NCI-H1417 (cell line): ENCODE results near the gene TICAM1.
"Not testable (repeated sequence)": the region's sequence is repeated elsewhere in the genome, so short reads cannot be mapped to it uniquely, and the experiment has no call there.

ENCODE experiments used
- DNase-seq, 3 experiments: peaks; one replicate each; lab custom pipeline; 2025; lab: John Stamatoyannopoulos, UW

The TICAM1 gene

DNA sequence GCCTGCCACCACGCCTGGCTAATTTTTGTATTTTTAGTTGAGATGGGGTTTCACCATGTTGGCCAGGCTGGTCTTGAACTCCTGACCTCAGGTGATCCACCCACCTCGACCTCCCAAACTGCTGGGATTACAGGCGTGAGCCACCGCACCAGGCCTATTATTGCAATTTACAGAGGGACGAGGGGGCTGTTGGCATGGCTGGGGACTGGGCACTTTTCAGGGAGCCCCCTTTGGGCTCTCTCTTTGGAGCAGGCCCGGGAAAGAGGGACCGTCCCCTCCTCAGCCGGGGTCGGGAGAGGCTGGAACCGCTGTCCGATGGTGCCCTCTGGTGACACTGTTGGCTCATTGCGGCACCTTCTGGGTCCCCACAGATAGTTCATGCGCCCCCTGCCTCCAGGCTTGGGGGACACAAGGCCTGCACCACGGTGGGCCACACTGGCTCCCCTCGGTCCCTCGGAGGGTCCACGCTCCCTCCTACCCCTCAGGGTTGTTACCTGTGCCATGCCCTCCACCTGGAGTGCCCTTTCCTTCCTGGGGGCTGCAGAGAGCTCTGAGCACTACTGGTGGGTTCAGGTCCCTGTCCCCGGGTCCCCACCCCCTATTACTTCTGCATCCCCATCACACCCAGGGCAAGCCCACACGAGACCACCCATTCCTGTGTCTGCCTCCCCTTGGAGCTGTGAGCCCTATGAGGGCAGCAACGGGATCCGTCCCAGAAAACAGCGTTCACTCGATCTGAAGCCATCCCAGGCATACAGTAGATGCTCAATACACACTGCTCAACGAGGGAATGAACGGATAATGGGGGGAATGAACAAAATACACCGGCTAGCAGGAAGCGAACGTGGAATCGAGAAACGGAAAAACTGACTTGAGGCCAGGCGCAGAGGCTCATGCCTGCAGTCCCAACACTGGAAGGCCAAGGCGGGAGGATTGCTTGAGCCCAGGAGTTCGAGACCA is 27.5 kb downstream of the TICAM1 start:
- DNase-seq: peak; percentile 45 to 80 (median 55)

DNA sequence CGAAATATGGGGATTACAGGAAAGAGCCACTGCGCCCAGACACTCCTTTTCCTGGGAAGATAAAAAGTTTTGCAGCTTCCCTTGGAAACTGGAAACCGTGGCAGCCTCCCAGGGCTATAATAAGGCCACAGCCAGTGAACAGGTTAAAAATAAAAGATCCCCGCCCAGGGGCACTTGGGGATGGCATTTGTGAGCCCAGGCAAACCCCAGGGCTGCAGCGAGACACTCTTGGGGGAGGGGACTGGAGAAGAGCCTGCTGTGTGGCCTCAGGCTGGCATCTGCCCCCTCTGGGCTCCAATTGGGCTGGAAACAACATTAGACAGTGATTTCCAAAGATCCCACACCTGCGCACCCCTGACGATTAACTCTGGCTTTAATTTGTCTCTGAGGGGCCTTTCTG is 28.8 kb downstream of the TICAM1 start:
- no peak for DNase-seq

DNA sequence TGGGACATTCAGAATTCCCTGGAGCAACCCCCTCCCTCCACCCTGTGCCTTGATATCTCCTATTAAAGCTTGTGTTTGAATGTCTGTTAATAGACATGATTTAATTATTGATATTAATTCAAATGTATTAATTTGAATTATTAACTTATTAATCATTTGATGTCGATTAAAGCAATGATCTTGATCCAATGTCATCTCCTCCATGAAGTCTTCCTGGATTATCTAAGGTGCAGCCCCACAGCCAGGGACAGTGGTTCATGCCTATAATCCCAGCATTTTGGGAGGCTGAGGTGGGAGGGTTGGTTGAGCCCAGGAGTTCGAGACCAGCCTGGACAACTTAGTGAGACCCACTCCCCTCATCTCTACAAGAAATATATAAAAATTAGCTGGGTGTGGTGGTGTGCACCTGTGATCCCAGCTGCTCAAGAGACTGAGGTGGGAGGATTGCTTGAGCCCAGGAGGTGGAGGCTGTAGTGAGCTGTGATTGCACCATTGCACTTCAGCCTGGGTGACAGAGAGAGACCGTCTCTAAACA is 30.4 kb downstream of the TICAM1 start:
- DNase-seq: no peak

DNA sequence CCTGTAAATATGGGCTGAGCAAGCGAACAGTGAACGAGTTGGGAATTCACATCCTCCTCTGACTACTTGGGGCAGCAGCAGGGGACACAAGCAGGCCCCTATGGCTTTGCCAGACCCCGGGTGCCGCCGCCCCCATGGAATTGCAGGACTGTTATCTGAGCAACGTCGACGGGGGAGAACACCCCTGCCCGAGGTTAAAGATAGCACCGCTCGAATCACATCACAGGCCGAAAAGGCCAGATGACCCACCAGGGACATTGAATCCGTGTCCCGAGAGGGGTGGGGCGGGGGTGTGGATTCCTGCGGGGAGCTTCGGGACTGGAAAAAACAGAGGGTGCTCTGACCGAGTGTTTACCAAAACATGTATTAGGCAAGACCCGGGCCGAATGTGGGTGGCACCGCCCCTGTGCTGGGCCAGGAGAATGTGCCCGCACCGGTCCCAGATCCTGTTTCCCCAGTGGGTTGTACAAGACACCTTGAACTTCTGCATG is 30.9 kb downstream of the TICAM1 start:
- DNase-seq: no peak

DNA sequence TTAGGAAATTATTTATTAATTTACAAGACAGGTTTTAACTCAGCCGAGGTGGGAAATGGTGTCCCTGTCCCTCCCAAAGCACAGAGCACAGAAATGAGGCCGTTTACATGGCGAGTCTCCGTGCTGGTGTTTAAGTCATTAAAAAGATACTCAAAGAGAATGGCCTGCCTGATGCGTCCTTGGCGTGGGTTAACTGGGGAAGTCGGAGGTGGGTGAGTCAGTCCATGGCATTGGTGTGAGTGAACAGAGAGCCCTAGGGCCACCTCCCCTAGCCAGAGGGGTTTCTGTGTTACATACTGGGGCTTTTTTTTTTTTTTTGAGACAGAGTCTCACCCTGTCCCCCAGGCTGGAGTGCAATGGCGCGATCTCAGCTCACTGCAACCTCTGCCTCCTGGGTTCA is 36.1 kb downstream of the TICAM1 start:
- no peak for DNase-seq

- no peak for DNase-seq
Observed at GRCh38 chr19:4794971-4795370, 36.5 kb downstream of the TICAM1 start.

GRCh38 chr19:4793278-4793677 is 38.2 kb downstream of the TICAM1 start:
- DNase-seq: not testable (repeated sequence)

DNA sequence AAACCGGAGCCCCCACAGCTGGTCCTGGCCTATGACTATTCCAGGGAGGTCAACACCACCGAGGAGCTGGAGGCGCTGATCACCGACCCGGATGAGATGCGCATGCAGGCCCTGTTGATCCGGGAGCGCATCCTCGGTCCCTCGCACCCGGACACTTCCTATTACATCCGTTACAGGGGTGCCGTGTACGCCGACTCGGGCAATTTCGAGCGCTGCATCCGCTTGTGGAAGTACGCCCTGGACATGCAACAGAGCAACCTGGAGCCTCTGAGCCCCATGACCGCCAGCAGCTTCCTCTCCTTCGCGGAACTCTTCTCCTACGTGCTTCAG is 38.7 kb downstream of the TICAM1 start:
- not testable (repeated sequence) for DNase-seq

DNA sequence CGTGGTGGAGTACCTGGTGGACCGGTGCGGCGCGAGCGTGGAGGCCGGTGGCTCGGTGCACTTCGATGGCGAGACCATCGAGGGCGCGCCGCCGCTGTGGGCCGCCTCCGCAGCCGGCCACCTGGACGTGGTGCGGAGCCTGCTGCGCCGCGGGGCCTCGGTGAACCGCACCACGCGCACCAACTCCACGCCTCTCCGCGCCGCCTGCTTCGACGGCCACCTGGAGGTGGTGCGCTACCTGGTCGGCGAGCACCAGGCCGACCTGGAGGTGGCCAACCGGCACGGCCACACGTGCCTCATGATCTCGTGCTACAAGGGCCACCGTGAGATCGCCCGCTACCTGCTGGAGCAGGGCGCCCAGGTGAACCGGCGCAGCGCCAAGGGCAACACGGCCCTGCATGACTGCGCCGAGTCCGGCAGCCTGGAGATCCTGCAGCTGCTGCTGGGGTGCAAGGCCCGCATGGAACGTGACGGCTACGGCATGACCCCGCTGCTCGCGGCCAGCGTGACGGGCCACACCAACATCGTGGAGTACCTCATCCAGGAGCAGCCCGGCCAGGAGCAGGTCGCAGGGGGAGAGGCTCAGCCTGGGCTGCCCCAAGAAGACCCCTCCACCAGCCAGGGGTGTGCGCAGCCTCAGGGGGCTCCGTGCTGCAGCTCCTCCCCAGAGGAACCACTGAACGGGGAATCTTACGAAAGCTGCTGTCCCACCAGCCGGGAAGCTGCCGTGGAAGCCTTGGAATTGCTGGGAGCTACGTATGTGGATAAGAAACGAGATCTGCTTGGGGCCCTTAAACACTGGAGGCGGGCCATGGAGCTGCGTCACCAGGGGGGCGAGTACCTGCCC is 39.3 kb downstream of the TICAM1 start:
- DNase-seq: not testable (repeated sequence)

GRCh38 chr19:4791183-4792018 is 40.1 kb downstream of the TICAM1 start, which contains the start of gene FEM1A:
Gene FEM1A, plus strand, starts transcription at chr19:4791734. Its CDS starts 121 bp downstream, at chr19:4791855.
- DNase-seq: peak; percentile 100

DNA sequence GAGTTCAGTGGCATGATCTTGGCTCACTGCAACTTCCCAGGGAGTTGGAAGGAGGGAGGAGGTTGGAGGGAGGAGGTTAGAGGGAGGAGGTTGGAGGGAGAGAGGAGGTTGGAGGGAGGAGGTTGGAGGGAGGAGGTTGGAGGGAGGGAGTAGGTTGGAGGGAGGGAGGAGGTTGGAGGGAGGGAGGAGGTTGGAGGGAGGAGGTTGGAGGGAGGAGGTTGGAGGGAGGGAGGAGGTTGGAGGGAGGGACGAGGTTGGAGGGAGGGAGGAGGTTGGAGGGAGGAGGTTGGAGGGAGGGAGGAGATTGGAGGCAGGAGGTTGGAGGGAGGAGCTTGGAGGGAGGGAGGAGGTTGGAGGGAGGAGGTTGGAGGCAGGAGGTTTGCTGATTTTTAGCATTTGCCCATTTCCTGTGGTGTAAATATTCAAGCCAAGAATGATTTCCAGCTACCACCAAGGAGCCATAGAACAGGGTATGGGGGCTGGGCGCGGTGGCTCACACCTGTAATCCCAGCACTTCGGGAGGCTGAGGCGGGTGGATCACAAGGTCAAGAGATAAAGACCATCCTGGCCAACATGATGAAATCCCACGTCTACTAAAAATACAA is 45.0 kb downstream of the TICAM1 start:
- DNase-seq: not testable (repeated sequence)

DNA sequence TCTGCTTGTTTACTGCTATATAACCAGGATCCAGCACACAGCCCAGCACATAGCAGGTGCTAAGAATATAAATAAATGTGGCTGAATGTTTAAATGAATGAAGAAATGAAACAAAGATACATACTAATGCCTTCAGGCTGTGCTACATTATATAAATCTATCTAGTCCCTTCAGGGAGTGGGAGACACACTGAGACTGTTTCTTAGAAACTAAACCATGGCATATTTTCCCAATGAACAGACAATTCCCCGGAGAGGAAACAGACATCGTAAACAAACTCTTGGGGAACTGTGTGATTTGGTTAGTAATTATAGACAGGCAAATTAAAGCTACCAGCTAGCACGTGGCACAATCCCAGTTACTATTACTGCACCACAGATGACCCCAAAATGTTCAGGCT is 49.7 kb downstream of the TICAM1 start:
- DNase-seq: peak in 2 of 3 experiments; percentile 21 to 69

DNA sequence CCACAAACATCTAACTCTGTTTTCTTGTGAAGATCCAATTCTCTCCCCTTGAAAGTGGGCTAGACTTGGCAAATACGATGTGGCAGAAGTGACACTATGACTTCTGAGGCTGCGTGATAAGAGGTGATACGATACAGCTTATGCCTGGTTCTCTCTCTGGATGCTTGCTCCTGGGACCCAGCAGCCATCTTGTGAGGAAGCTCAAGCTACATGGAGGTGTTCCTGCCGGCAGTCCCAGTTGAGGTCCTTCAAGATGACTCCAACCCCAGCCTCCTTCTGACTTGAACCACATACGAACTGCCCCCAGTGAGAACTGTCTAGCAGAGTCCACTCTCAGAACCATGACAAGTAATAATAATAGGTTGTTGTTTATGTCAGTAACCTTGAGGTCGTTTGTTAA is 50.7 kb downstream of the TICAM1 start:
- no peak for DNase-seq

DNA sequence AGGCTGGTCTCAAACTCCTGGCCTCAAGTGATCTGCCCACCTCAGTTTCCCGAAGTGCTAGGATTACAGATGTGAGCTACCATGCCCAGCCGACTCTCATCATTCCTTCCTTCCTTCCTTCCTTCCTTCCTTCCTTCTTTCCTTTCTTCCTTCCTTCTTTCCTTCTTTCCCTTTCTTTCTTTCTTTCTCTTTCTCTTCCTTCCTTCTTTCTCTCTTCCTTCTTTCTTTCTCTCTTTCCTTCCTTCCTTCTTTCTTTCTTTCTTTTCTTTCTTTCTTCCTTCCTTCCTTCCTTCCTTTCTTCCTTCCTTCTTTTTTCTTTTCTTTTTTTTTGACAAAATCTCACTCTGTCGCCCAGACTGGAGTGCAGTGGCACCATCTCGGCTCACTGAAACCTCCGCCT is 53.4 kb downstream of the TICAM1 start:
- not testable (repeated sequence) for DNase-seq

DNA sequence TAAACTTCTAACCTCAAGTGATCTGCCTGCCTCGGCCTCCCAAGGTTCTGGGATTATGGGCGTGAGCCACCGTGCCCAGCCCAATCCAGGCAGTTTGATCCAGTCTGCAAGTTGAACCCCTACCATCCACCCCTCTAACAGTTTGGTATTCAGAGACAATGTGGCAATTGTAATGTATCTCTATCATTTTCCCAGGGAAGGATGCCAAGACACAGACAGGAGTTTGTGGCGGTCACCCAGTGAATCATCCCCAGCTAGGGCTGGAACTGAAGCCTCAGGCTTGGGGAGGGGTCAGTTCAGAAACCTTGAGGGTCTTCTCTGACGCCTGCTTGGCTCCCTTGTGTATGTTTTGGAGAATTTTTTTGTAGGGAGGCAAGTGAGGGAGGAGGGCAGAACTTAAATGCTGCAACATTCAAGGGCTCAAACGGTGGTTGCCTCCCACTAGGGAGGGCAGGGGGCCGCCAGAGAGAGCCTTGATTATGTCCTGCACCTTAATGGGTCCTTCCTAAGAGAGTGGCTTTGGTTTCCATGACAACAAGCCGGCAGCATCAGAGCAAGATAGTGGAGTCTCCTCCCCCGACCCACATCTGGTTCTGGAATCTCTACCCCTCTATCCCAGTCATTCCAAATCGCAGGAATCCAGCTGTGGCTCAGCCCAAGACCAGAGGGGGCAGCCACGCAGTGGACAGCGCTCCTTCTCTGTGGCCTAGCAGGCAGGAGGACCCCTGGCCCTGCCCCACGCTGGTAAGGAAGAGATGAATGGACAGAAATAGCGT is 54.9 kb downstream of the TICAM1 start:
- DNase-seq: peak in 2 of 3 experiments; percentile 29 to 63

GRCh38 chr19:4775627-4776152 is 55.8 kb downstream of the TICAM1 start:
- DNase-seq: no peak

- peak in 2 of 3 experiments; percentile 33 to 36 for DNase-seq
Observed at GRCh38 chr19:4774136-4774535, 57.4 kb downstream of the TICAM1 start.

DNA sequence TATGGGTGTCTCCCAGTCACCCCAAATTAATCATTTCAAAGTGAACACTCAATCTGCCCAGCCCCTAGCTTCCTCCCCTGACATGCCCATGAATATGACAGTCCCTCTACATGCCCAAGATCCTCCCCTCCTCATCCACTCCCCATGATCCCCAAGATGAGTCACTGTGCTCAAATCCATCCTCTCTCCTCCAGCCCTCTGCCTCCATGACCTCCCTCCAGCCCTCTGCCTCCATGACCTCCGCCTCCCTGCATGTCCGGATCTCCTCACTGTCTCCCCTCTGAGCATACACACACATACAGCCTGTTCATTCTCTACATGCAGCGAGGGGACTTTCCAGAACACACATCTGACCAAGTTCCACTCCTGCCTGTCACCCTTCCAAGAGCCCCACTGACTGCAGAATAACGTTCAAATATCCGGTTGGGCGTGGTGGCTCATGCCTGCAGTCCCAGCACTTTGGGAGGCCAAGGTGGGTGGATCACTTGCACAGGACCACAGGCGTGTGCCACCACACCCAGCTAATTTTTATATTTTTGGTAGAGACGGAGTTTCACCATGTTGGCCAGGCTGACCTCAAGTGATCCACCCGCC is 58.4 kb downstream of the TICAM1 start:
- DNase-seq: peak in 1 of 3 experiments; percentile 58

DNA sequence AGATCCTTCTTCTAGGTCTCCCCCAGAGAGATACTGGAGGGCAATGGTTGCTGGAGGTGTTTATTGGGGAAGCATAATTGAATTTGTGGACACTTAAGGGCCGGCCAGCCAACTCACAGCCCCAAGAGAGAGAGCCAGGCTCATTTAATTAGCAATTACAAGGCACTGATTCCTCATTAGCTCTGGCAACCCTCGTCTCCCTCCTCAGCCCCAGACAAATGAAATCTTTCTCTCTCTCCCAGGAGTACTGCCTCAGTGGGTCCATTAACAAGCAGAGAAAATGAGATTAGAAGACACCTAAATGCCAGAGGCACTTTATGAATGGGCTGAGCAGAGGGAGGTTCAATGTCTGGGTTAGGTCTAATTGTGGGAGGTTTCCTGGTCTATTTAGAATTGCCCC is 58.9 kb downstream of the TICAM1 start:
- peak in 1 of 3 experiments; percentile 66 for DNase-seq
